Stimulated activated CD8-positive, alpha-beta memory T cell treated with anti-CD3 and anti-CD28 coated beads, Interleukin-12 subunit alpha, Interleukin-12 subunit beta, amount 100 ng/mL, for 24 hours (primary cell): ENCODE measurements around the gene OGFOD2.

Experiments
- DNase-seq: peaks from one replicate; pipeline ENCODE4 v3.0.0-alpha.2; 2020; ENCODE audit errors: extremely low read depth

The OGFOD2 gene

DNA sequence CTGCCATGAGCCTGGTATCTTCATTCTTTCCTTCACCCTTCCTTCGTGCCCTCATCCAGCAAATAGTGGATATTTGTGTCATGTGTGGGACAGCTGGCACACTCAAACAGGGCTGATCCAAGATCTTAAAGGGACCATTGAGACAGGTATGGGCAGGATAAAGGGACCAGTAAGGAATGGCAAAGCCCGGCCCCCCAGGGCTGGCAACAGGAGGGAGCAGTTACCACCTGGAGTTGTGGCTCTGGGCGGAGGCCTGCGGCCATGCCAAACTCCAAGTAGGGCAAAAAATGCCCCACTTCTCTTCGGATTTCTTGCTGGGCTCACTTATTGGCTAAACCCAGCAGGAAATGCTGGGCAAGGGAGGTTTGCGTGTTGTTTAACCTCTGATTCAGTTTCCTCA is 2.1 kb downstream of the OGFOD2 start:
- DNase-seq: no peak

- no peak for DNase-seq
These were observed 2.8 kb downstream of the OGFOD2 start for GRCh38 chr12:122977655-122978392.

GRCh38 chr12:122978507-122978955 is 3.5 kb downstream of the OGFOD2 start:
- no peak for DNase-seq

GRCh38 chr12:122979001-122979907 is 4.2 kb downstream of the OGFOD2 start:
- no peak for DNase-seq

GRCh38 chr12:122979908-122980182 is 4.8 kb downstream of the OGFOD2 start:
- DNase-seq: no peak

GRCh38 chr12:122980183-122981035 is 5.4 kb downstream of the OGFOD2 start, which contains the start of gene ARL6IP4:
ARL6IP4 (plus strand) TSS chr12:122980681; CDS start chr12:122981140, 459 bp downstream.
- DNase-seq: peak; percentile 31

- no peak for DNase-seq
These were observed 6.0 kb downstream of the OGFOD2 start for GRCh38 chr12:122981036-122981471.

DNA sequence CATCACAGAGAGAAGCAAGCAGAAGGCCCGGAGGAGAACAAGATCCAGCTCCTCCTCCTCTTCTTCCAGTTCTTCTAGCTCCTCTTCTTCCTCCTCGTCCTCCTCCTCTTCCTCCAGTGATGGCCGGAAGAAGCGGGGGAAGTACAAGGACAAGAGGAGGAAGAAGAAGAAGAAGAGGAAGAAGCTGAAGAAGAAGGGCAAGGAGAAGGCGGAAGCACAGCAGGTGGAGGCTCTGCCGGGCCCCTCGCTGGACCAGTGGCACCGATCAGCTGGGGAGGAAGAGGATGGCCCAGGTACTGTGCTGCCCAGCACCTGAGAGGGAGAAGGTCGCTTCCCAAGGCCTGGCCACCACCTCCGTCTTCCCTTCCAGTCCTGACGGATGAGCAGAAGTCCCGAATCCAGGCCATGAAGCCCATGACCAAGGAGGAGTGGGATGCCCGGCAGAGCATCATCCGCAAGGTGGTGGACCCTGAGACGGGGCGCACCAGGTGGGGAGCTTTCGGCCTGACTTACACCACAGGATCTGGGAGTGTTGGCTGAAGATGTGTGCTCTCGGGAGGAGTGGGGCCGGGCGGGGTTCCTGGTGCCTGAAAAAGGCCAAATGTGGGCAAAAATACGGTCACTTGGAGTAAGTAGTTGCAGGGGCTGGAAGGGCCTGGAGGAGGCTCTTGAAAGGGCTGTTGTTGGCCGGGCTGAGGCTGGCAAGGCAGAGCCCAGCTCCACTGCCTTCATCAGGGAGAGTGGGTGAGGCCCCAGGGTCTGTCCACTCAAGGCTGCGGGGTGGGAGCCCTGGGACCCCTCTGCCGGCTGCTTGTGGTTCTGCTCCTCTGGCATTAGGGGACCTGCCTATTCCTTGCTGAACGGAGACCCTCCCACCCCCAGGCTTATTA is 6.8 kb downstream of the OGFOD2 start:
- DNase-seq: no peak

DNA sequence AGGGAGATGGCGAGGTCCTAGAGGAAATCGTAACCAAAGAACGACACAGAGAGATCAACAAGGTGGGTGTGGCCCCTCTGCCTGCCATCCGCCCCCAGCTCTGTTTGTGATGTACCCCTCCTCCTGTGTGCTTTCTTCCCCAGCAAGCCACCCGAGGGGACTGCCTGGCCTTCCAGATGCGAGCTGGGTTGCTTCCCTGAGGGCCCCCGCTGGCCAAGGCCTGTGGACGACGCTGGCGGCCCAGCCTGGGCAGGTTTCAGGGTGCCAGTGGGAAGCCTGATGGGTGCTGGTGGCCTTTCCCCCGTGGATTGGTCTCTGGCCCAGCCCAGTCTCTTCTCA is 7.4 kb downstream of the OGFOD2 start:
- no peak for DNase-seq

GRCh38 chr12:122982963-122983788 is 8.1 kb downstream of the OGFOD2 start:
- no peak for DNase-seq

DNA sequence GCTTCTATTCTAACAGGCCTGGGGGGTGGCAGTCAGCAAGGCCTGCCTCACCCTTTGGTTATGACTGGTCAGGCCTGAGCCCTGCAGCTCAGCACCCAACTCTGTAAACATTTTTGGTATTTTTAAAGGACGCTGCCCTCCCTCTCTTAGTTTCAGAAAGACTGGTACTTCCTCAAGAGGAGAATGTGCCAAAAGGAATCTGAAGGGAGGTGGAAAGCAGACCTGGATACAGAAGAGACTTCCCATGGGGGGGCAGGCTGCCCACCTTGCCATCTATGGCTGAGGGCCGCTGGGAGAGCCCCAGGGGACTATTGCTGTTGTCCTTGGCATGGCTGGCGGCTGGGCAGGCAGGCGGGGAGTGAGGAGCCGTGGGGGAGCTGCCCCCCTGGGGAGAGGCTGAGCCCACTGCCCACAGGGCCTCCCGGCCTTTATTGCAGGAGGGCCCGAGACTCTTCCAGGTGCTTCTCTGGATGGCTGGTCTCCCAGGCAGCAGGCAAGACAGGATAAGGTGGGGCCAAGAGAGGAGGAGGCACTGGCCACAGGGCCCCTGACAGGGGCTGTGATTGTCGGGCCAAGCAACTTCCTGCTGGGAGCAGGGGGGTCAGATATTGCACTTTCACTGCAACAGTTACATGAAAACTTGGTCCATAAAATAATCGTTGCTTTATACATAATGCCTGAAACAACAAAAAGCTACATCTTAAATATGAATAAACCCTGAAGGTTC is 8.9 kb downstream of the OGFOD2 start:
- DNase-seq: no peak

DNA sequence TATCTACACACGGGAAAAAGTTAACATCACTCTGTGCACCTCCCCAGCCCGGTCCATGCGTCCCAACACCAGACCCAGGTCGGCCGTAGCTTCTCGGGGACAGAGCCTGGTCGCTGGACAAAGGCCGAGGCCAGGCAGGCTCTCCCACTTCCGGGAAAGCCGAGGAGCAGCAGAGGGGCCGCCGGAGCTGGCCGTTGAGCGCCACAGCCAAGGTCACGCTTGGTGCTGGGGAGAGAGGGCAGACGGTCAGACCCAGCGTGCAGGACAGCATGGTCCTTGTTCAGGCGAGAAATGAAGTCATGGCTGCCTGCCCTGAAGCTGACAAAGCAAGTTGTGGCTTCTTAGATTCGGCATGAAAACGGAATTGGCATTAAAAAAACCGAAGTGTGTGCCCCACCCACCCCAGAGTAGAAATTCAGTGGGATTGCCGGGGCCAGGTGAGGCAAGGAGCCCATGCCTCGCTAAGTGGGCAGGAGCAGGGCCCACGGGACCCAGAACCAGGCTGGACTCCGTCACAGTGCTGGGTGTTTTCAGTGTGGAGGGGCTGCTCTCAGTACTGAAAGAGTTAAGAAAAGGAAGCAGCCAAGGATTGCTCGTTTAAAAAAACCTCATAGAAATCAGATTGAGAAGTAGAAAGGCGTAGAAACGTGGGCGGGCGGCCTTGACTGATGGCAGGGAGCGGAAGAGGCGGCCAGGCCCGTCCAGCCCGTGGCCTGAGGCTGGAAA is 9.7 kb downstream of the OGFOD2 start:
- no peak for DNase-seq

- DNase-seq: no peak
These were observed 10.6 kb downstream of the OGFOD2 start for GRCh38 chr12:122985338-122986257.

- no peak for DNase-seq
These were observed 11.3 kb downstream of the OGFOD2 start for GRCh38 chr12:122986258-122986871.

DNA sequence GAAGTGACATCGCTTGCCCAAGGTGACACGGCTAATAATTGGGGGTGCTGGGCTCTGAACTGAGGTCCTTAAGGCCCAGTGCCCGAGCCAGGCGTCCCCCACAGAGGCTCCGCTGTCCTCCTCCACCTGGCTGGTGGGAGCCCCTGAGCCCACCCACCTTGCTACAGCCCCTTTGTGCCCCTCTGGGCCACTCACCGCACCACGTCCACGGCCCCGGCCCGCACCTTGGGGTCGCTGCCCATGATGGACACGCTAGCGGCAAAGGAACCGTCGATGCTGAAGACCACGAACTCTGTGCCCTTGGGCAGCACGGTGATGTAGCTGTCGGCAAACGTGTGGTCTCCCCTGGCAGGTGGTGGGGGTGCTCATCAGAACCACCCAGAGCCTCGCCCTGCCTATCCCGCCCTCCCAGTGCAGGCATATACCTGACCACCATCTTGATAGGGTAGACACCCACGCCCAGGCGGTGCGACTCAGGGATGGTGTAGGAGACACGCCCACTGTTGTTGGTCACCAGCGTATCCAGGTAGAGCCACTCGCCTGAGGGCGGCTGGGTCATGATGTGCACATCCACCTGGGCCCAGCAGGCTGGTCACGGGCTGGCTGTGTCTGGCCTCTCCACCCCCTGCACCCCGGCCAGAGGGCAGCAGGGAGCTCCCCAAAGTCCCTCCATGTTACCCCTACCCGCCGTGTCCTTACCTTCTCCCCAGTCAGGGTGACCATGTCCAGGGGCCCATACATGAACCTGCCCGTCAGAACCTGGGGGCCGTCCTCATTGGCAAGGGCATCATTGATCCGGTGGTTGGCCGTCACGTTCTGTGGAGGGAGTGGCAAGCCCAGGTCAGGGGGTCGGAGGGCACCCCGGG is 12.3 kb downstream of the OGFOD2 start:
- DNase-seq: no peak

GRCh38 chr12:122988036-122988435 is 13.0 kb downstream of the OGFOD2 start:
- DNase-seq: no peak
